Mesothelial cell of epicardium (in vitro differentiated cells): ENCODE results near the gene RASSF5. TPM values are rescaled to one million over a fixed set of nuclear protein-coding genes. Genes with fewer than 3 reads are reported as not detected.
A peak's percentile ranks its signal among the peaks of the same experiment; 100 is the strongest.

ENCODE experiments used
- DNase-seq, 2 experiments: peaks; one replicate each; pipeline ENCODE4 v3.0.0; 2021; ENCODE audit warnings: low spot score in 2 of 2; ENCODE audit not compliant: unreplicated experiment in 2 of 2
- H3K27ac Mint-ChIP-seq: 2 replicates; pipeline ENCODE4 v1.8.0; 2021; ENCODE audit warnings: mixed read lengths
- H3K27me3 Mint-ChIP-seq: 2 replicates; pipeline ENCODE4 v1.8.0; 2021; ENCODE audit warnings: low read depth, mixed read lengths
- H3K36me3 Mint-ChIP-seq: 2 replicates; pipeline ENCODE4 v1.8.0; 2021; ENCODE audit warnings: mixed read lengths
- H3K4me1 Mint-ChIP-seq: 2 replicates; pipeline ENCODE4 v1.8.0; 2021; ENCODE audit warnings: mixed read lengths
- H3K4me3 Mint-ChIP-seq: 2 replicates; pipeline ENCODE4 v1.8.0; 2021; ENCODE audit warnings: mild to moderate bottlenecking, moderate library complexity, mixed read lengths
- H3K9me3 Mint-ChIP-seq: 2 replicates; pipeline ENCODE4 v1.8.0; 2021; ENCODE audit warnings: mixed read lengths
- total RNA-seq: library from RNA; stranded (reverse); gene quantifications from 3 replicates; pipeline ENCODE4 v1.2.1, GENCODE V29; 2021
- TF ChIP-seq, protein P1 (sequence below): fragments of 200-600 bp; sonication (generic); IDR thresholded peaks from one replicate; pipeline ENCODE4 v1.5.0; 2021; ENCODE audit warnings: antibody characterized with exemption; ENCODE audit not compliant: unreplicated experiment

The RASSF5 gene
- total RNA-seq, 1 donor from 2014 or later = 6.8 TPM

GRCh38 chr1:206582537-206582936 lies 75.2 kb downstream of the RASSF5 start:
- Mint-ChIP-seq H3K27ac (no peak overlapping the region), H3K27me3 (no peaks in the 10 kb centered on the region), H3K4me3 (no peak overlapping the region), H3K4me1 (peaks cover 24% of the 10 kb centered on the region), H3K9me3 (no peaks in the 10 kb centered on the region), H3K36me3 (no peaks in the 10 kb centered on the region)
- DNase-seq = no peak
- TF ChIP-seq, protein P1, sequence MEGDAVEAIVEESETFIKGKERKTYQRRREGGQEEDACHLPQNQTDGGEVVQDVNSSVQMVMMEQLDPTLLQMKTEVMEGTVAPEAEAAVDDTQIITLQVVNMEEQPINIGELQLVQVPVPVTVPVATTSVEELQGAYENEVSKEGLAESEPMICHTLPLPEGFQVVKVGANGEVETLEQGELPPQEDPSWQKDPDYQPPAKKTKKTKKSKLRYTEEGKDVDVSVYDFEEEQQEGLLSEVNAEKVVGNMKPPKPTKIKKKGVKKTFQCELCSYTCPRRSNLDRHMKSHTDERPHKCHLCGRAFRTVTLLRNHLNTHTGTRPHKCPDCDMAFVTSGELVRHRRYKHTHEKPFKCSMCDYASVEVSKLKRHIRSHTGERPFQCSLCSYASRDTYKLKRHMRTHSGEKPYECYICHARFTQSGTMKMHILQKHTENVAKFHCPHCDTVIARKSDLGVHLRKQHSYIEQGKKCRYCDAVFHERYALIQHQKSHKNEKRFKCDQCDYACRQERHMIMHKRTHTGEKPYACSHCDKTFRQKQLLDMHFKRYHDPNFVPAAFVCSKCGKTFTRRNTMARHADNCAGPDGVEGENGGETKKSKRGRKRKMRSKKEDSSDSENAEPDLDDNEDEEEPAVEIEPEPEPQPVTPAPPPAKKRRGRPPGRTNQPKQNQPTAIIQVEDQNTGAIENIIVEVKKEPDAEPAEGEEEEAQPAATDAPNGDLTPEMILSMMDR = no peak

GRCh38 chr1:206582971-206583706 lies 75.8 kb downstream of the RASSF5 start:
- H3K36me3 Mint-ChIP-seq = no peaks in the 10 kb centered on the region

DNA sequence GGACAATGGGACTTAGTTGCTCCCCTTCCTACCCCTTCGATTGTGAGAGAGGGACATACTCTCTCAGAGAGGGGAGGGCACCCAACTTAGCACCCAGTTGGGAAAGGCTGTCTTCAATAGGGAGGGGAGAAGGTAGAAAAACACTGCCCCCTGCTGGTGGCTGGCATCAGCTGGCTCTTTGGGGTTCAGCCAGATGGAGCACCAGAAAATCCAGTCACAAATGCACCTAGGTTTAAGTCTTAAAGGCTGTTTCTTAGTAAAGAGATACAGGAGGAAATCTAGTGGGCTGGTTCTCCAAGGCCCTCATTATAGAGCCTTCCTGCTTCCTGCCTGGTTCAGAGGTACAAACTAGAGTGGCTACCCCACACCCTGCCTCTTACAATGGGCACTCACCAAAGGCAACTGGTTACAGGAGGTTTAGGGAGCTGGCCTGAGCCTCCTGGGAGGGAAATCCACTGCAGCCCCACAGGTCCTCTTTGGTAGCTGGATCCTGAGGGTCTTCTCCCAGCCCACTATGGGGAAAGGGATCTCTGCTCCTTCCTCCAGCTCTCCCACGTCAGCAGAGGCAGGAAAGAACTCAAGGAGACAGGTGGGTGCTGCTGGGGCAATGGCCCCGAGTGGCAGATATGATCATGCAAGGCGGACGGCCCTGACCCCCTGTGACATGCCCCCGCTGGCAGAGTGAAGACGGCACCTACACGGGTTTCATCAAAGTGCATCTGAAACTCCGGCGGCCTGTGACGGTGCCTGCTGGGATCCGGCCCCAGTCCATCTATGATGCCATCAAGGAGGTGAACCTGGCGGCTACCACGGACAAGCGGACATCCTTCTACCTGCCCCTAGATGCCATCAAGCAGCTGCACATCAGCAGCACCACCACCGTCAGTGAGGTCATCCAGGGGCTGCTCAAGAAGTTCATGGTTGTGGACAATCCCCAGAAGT lies 76.6 kb downstream of the RASSF5 start:
- Mint-ChIP-seq H3K27ac (peak overlapping the region; percentile 18), H3K36me3 (no peaks in the 10 kb centered on the region), H3K4me1 (peaks cover 35% of the 10 kb centered on the region), H3K4me3 (no peak overlapping the region), H3K27me3 (no peaks in the 10 kb centered on the region), H3K9me3 (no peaks in the 10 kb centered on the region)
- peak; percentile 64 to 83 for DNase-seq
- TF ChIP-seq, protein P1 = peak; percentile 89

More at GRCh38 chr1:206582971-206583706, 75.8 kb downstream of the RASSF5 start:
- no peak overlapping the region for H3K4me3 Mint-ChIP-seq
- TF ChIP-seq, protein P1 = no peak
- peak overlapping the region; percentile 48 for H3K27ac Mint-ChIP-seq
- H3K4me1 Mint-ChIP-seq = peaks cover 30% of the 10 kb centered on the region
- H3K27me3 Mint-ChIP-seq = no peaks in the 10 kb centered on the region
- DNase-seq = no peak
- no peaks in the 10 kb centered on the region for H3K9me3 Mint-ChIP-seq

- Mint-ChIP-seq H3K27me3 (no peaks in the 10 kb centered on the region), H3K4me3 (no peak overlapping the region), H3K27ac (no peak overlapping the region), H3K36me3 (no peaks in the 10 kb centered on the region), H3K4me1 (peaks cover 40% of the 10 kb centered on the region), H3K9me3 (no peaks in the 10 kb centered on the region)
- no peak for DNase-seq
- TF ChIP-seq, protein P1 = no peak
Observed at GRCh38 chr1:206584683-206585082, 77.4 kb downstream of the RASSF5 start.

- DNase-seq = peak in 1 of 2 experiments; percentile 46
- Mint-ChIP-seq H3K9me3 (no peaks in the 10 kb centered on the region), H3K36me3 (peaks cover 11% of the 10 kb centered on the region), H3K4me3 (no peak overlapping the region), H3K27ac (peak overlapping the region; percentile 94), H3K4me1 (peaks cover 40% of the 10 kb centered on the region), H3K27me3 (no peaks in the 10 kb centered on the region)
- TF ChIP-seq, protein P1 = no peak
Observed at GRCh38 chr1:206586501-206587445, 79.4 kb downstream of the RASSF5 start.
